ENCODE data around the gene SPTBN4.

SPTBN4 gene

GRCh38 chr19:40567750-40568494, 101.1 kb downstream of the SPTBN4 start:
- DNase-seq, result no peak

DNA sequence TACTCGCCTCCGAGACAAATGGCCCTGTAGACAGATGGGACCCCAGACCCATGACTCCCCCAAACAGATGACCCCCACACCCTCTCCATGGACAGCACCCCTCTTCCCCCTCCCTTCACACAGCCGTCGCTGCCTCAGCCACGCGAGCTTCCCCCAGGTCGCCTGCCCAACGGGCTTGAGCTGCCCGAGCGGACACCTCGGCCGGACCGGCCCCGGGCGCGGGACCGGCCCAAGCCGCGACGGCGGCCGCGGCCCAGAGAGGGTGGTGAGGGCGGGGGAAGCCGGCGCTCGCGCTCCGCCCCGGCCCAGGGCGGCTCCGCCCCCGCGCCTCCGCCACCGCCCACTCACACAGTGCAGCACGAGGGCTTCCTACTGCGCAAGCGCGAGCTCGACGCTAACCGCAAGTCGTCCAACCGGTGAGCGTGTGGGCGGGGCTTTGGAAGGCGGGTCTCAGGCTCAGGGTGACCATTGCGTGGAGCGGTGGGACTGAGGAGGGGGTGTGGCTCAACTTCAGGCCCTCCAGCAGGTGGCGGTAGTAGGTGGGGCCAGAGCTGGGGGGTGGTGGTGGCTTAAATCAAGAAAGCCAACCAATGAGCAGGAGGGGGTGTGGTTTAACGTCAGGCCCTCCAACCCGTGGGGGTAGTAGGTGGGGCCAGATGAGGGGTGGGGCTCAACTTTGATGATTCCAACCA, 103.7 kb downstream of the SPTBN4 start:
- DNase-seq, result peak; percentile 50

- no peak for DNase-seq
Measured at GRCh38 chr19:40571005-40571318, 104.2 kb downstream of the SPTBN4 start.

DNA sequence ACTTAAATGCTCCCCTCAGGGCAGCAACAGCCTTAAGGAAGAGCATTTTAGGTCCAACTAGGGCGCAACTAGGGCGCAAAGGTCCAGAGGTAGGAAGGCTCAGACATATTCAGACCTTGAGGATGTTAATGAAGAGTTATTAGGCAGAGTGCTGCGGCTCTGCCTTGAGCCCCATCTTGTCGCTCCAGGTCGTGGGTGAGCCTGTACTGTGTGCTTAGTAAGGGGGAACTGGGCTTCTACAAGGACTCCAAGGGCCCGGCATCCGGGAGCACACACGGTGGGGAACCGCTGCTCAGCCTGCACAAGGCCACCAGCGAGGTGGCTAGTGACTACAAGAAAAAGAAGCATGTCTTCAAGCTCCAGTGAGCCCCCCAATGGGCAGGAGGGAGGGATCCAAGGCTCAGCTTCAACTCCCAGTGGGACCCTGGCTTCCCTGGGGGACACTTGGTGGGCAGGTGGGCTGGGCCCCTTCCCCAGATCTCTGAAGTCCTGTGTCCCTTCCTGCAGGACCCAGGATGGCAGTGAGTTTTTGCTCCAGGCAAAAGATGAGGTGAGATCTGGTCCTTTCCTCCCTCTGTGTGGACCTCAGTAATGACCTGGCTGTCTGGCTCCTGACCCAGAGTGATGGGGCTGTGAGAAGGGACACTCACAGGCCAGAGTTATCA, 105.2 kb downstream of the SPTBN4 start:
- no peak for DNase-seq

DNA sequence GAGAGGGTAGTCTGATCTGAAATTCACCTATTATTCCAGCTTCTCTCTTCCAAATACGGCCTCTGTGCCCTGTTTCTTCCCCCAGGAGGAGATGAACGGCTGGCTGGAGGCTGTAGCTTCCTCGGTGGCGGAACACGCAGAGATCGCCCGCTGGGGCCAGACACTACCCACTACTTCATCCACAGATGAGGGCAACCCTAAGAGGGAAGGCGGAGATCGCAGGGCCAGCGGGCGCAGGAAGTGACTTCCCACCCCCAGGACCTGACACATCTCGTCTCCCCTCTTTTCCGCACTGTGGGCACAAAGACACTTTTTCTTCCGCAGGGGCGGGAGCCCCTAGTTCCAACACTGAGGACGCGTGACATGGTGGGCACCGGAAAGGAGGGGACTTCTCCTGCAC, 108.5 kb downstream of the SPTBN4 start:
- DNase-seq, result no peak

DNA sequence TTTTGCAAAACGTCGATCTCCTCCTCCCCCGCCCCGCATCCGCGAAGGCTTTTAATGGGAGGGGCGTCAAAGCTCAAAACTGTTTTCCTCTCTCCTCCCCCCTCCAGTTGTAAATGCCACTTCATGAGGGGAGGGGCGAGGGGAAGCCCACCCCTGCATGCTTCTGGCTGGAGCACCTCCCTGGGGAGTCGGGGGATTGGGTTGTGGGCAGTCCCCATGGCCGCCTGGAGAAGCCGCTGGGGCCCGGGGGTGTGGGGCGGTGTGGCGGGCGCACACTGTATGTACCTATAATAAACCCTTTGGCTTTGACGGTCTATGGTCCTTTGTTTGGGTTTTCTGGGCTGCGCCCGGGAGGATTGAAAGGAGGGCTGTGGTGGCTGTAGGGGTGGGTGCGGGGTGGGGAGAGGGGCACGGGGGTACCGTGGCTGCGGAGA, 109.4 kb downstream of the SPTBN4 start:
- no peak for DNase-seq

GRCh38 chr19:40576585-40577451, 110.0 kb downstream of the SPTBN4 start, which contains the start of gene SHKBP1:
SHKBP1 (plus strand) TSS chr19:40576873; CDS start chr19:40576900, 27 bp downstream.
- peak; percentile 90 for DNase-seq

DNA sequence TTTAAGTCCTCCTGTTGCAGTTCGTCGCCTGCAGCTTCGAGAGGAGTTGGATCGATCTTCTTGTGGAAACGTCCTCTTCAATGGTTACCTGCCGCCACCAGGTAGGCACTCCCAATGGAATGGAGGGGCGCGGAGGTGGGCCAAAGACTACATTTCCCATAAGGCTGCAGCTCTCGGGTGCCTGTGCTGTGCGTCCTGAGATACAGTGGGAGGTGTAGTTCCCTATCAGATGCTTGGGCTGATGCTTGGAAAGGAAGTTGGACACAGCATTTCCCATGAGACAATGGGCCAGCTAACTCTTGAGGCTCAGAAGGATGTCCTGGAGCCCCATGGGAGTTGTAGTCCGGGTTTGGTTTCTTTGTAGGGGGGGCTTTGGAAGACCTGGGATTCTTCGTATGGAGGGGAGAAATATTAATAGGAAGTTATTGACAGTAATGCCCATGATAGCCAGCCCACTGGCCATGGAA, 111.7 kb downstream of the SPTBN4 start:
- no peak for DNase-seq

DNA sequence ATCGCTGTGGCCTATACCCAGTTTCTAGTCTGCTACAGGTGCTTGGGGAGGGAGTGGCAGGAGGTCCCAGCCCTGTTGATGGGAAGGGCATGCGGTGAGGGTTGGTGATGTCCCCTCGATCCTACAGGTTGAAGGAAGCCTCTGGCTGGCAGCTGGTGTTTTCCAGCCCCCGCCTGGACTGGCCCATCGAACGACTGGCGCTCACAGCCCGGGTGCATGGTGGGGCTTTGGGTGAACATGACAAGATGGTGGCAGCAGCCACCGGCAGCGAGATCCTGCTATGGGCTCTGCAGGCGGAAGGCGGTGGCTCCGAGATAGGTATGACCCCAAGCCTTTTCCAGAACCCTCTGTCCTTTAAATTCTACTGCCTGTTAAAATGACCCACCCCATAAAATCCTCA, 113.8 kb downstream of the SPTBN4 start:
- no peak for DNase-seq

DNA sequence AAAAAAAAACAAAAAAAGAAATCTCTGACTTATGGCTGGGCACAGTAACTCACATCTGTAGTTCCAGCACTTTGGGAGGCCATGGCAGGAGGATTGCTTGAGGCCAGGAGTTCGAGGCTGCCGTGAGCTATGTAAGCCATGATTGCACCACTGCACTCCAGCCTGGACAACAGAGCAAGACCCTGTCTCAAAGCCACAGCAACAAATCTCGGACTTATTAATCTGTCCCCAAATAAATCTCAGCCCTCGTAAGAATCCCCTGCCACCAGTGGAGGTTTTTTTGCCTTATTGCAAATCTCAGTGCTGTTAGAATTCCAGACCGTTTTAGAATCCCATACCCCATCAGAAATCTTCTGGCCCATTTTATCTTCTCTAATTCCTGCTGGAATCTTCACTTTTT, 114.7 kb downstream of the SPTBN4 start:
- DNase-seq, result no peak

DNA sequence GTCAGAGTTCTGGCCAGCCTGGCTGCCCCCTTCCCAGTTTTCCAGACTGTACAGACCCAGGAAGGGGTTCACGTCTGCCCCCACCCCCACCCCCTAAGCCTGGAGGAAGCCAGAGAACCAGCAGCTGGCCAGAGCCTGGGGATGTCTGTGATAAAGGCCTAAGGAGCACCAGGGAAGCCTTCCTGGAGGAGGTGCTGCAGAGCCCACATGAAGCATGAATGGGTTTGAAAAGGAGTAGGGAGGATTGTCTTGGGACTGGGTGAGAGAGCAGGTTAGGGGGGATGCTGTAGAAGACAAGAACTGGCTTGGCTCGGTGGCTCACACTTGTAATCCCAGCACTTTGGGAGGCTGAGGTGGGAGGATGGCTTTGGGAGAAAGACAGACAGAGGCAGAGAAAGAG, 115.7 kb downstream of the SPTBN4 start:
- DNase-seq, result no peak

DNA sequence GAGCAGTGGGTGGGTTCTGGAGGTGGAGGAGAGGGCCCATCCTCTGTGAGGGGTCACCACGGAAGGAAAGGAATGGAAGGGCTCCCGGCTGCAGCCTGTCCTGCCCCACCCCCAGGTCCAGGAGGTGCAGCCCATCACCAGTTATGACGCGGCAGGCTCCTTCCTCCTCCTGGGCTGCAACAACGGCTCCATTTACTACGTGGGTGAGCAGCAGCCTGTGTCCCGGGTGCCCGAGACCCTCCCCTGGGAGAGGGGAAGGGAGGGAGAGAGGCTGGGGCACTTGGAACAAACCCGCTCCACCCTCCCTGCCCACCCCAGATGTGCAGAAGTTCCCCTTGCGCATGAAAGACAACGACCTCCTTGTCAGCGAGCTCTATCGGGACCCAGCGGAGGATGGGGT, 116.5 kb downstream of the SPTBN4 start:
- DNase-seq, result no peak

DNA sequence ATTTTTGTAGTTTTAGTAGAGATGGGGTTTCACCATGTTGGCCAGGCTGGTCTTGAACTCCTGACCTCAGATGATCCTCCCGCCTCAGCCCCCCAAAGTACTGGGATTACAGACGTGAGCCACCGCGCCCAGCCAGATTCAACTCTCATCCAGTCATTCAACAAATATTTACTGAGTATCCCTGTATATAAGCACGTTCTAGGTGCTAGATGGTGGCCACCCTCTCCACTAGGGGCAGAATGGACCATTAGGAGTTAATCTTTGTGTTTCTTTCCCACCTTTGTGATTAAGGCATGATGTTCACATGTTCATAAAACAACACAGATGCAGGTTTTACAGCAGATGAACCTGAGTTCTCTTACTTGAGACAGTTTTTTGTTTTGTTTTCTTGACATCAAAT, 117.2 kb downstream of the SPTBN4 start:
- DNase-seq, result no peak

GRCh38 chr19:40585241-40585981, 118.6 kb downstream of the SPTBN4 start:
- no peak for DNase-seq

- no peak for DNase-seq
Measured at GRCh38 chr19:40585982-40586422, 119.2 kb downstream of the SPTBN4 start.

DNA sequence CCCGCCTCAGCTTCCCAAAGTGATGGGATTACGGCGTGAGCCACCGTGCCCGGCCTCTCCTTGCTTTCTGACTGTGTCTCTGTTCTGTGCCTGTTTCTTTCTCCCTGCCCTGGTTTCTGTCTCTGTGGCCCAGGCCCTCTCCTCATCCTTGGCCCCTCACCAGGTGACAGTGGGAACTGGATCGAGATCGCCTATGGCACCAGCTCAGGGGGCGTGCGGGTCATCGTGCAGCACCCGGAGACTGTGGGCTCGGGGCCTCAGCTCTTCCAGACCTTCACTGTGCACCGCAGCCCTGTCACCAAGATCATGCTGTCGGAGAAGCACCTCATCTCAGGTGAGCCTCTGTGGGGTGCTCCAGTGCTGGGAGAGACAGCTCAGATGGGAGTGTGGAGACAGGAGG, 119.8 kb downstream of the SPTBN4 start:
- DNase-seq, result no peak

- no peak for DNase-seq
Measured at GRCh38 chr19:40588110-40588854, 121.5 kb downstream of the SPTBN4 start.

DNA sequence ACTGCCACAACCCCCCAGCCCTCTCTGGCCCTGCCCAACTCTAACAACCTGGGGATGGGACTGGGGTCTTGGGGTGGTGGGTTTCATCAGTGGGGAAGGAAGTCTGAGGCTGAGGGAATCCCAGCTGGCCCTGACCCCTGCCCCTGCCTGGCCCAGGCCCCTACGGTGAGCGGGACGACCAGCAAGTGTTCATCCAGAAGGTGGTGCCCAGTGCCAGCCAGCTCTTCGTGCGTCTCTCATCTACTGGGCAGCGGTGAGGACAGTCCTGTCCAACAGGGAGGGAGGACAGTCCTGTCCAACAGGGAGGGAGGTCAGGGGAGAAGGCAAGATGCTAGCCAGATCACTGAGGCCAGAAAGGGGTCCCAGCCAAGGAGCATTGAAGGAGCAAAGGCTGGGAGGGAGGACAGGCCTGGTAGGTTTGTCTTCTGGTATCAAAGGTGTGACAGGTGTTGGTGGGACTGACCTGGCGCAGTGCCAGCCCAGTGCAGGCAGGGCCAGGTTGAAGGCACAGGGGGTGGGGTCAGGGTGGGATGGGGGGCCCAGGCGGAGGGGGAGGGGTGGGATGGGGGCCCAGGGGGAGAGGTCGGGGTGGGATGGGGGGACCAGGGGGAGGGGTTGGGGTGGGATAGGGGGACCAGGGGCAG, 122.2 kb downstream of the SPTBN4 start:
- no peak for DNase-seq

DNA sequence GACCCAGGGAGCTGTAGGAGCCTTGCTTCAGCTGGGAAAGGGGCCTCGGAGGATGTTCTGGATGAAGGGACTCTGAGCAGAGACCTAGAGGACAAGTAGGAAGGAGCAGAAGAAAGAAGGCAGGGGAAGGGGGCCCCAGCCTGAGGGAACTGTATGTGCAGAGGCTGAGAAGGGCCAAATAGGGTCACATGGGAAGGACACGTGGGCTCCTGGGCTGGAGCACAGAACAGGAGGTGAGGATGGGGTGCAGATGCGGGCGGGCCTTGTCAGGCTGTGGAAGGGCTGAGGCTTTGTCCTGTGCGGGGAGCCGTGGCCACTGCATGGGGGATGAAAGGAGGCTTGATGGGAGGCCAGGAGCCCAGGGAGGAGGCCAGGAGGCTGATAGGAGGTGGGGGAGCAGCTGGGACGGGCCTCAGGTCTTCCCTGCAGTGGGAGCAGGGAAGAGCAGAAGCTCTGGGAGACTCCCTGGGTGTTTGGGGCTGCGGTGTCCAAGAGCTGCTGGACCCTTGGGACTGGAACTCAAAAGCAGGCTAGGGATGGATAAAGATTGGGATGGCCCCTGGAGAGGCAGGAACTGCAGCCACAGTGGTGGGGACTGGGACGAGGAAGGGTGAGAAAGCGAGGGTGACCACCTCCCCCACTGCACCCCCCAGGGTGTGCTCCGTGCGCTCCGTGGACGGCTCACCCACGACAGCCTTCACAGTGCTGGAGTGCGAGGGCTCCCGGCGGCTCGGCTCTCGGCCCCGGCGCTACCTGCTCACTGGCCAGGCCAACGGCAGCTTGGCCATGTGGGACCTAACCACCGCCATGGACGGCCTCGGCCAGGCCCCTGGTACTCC, 123.0 kb downstream of the SPTBN4 start:
- DNase-seq, result no peak
